HG03066 (cell line): ENCODE measurements around the gene MPL.

Experiments used
- ATAC-seq: cut with Tn5 transposase; IDR thresholded peaks from one replicate; pipeline ENCODE4 v1.9.1; 2021; ENCODE audit warnings: low read depth; ENCODE audit not compliant: unreplicated experiment

The MPL gene

GRCh38 chr1:43337588-43337987 is at the start of gene MPL:
Gene MPL, plus strand, starts transcription at chr1:43337818. Its CDS starts 31 bp downstream, at chr1:43337849.
- ATAC-seq: no peak

GRCh38 chr1:43288058-43288784 is 49.4 kb upstream of the MPL start:
- no peak for ATAC-seq

GRCh38 chr1:43288785-43289706 is 48.6 kb upstream of the MPL start:
- ATAC-seq: no peak

- no peak for ATAC-seq
Measured at GRCh38 chr1:43292216-43292615, 45.4 kb upstream of the MPL start.

- ATAC-seq: no peak
Measured at GRCh38 chr1:43292679-43293078, 44.9 kb upstream of the MPL start.

GRCh38 chr1:43293176-43293575 is 44.4 kb upstream of the MPL start:
- ATAC-seq: no peak

- ATAC-seq: no peak
Measured at GRCh38 chr1:43293896-43294760, 43.5 kb upstream of the MPL start.

GRCh38 chr1:43294761-43295160 is 42.9 kb upstream of the MPL start:
- no peak for ATAC-seq

GRCh38 chr1:43296207-43296606 is 41.4 kb upstream of the MPL start:
- ATAC-seq: no peak

GRCh38 chr1:43298055-43298454 is 39.6 kb upstream of the MPL start:
- ATAC-seq: no peak

GRCh38 chr1:43299101-43299500 is 38.5 kb upstream of the MPL start:
- ATAC-seq: no peak

- ATAC-seq: no peak
Measured at GRCh38 chr1:43300378-43301094, 37.1 kb upstream of the MPL start, which contains the start of gene TIE1. Gene TIE1, plus strand, starts transcription at chr1:43300982. Its CDS starts 90 bp downstream, at chr1:43301072.

- ATAC-seq: no peak
Measured at GRCh38 chr1:43302201-43302600, 35.4 kb upstream of the MPL start.

GRCh38 chr1:43302721-43303470 is 34.7 kb upstream of the MPL start:
- no peak for ATAC-seq

GRCh38 chr1:43303471-43304313 is 33.9 kb upstream of the MPL start:
- ATAC-seq: no peak

GRCh38 chr1:43304314-43304681 is 33.3 kb upstream of the MPL start:
- ATAC-seq: no peak

- no peak for ATAC-seq
Measured at GRCh38 chr1:43304771-43305300, 32.8 kb upstream of the MPL start.

- no peak for ATAC-seq
Measured at GRCh38 chr1:43305461-43305860, 32.2 kb upstream of the MPL start.
